Measurements from ENCODE around the gene EPHB2. TPM values are rescaled to one million over a fixed set of nuclear protein-coding genes. Genes with fewer than 3 reads are reported as not detected.

The EPHB2 gene
- total RNA-seq, 1 donor from 2014 or later: 69.4 TPM

GRCh38 chr1:22953057-22953739, 242.6 kb downstream of the EPHB2 start:
- DNase-seq (ENCODE audit: low spot score, unreplicated experiment): no peak
- peaks cover 9% of the 10 kb centered on the region for H3K27me3 Mint-ChIP-seq
- H3K4me3 Mint-ChIP-seq (ENCODE audit: low read depth): no peak overlapping the region
- no peaks in the 10 kb centered on the region for H3K36me3 Mint-ChIP-seq (ENCODE audit: insufficient read depth)
- H3K27ac Mint-ChIP-seq: no peak overlapping the region
- no peaks in the 10 kb centered on the region for H3K9me3 Mint-ChIP-seq (ENCODE audit: low read depth)
- no peak for TF ChIP-seq CTCF (IDR thresholded peaks at IDR 0.05; ENCODE audit: unreplicated experiment)
- no peaks in the 10 kb centered on the region for H3K4me1 Mint-ChIP-seq (ENCODE audit: low read depth)

GRCh38 chr1:22953740-22954141, 243.1 kb downstream of the EPHB2 start:
- Mint-ChIP-seq H3K9me3 (ENCODE audit: low read depth) (no peaks in the 10 kb centered on the region), H3K36me3 (ENCODE audit: insufficient read depth) (no peaks in the 10 kb centered on the region), H3K4me1 (ENCODE audit: low read depth) (no peaks in the 10 kb centered on the region), H3K27ac (no peak overlapping the region), H3K27me3 (peaks cover 4% of the 10 kb centered on the region), H3K4me3 (ENCODE audit: low read depth) (no peak overlapping the region)
- no peak for DNase-seq (ENCODE audit: low spot score, unreplicated experiment)
- TF ChIP-seq CTCF (IDR thresholded peaks at IDR 0.05; ENCODE audit: unreplicated experiment): no peak

GRCh38 chr1:22955146-22955545, 244.5 kb downstream of the EPHB2 start:
- H3K4me3 Mint-ChIP-seq (ENCODE audit: low read depth): no peak overlapping the region
- H3K4me1 Mint-ChIP-seq (ENCODE audit: low read depth): no peaks in the 10 kb centered on the region
- no peak overlapping the region for H3K27ac Mint-ChIP-seq
- H3K9me3 Mint-ChIP-seq (ENCODE audit: low read depth): no peaks in the 10 kb centered on the region
- no peak for DNase-seq (ENCODE audit: low spot score, unreplicated experiment)
- TF ChIP-seq CTCF (IDR thresholded peaks at IDR 0.05; ENCODE audit: unreplicated experiment): no peak
- no peaks in the 10 kb centered on the region for H3K36me3 Mint-ChIP-seq (ENCODE audit: insufficient read depth)
- H3K27me3 Mint-ChIP-seq: peaks cover 2% of the 10 kb centered on the region

GRCh38 chr1:22957066-22957465, 246.4 kb downstream of the EPHB2 start:
- no peak for TF ChIP-seq CTCF (IDR thresholded peaks at IDR 0.05; ENCODE audit: unreplicated experiment)
- Mint-ChIP-seq H3K27me3 (peaks cover under 1% of the 10 kb centered on the region), H3K36me3 (ENCODE audit: insufficient read depth) (no peaks in the 10 kb centered on the region), H3K4me1 (ENCODE audit: low read depth) (no peaks in the 10 kb centered on the region), H3K9me3 (ENCODE audit: low read depth) (no peaks in the 10 kb centered on the region), H3K4me3 (ENCODE audit: low read depth) (no peak overlapping the region), H3K27ac (no peak overlapping the region)
- no peak for DNase-seq (ENCODE audit: low spot score, unreplicated experiment)

GRCh38 chr1:22958556-22958955, 247.9 kb downstream of the EPHB2 start:
- DNase-seq (ENCODE audit: low spot score, unreplicated experiment): no peak
- no peaks in the 10 kb centered on the region for H3K9me3 Mint-ChIP-seq (ENCODE audit: low read depth)
- no peak overlapping the region for H3K27ac Mint-ChIP-seq
- no peaks in the 10 kb centered on the region for H3K36me3 Mint-ChIP-seq (ENCODE audit: insufficient read depth)
- no peaks in the 10 kb centered on the region for H3K4me1 Mint-ChIP-seq (ENCODE audit: low read depth)
- peaks cover 9% of the 10 kb centered on the region for H3K27me3 Mint-ChIP-seq
- no peak for TF ChIP-seq CTCF (IDR thresholded peaks at IDR 0.05; ENCODE audit: unreplicated experiment)
- no peak overlapping the region for H3K4me3 Mint-ChIP-seq (ENCODE audit: low read depth)
